GM23338 (cell line): ENCODE data around the gene MBD5. TPM values are rescaled to one million over a fixed set of nuclear protein-coding genes. Genes with fewer than 3 reads are reported as not detected.

Experiments used
- ATAC-seq: fragments of 200-7000 bp; cut with Tn5 transposase; 3 replicates; pipeline ENCODE4 v1.9.1; 2020
- DNase-seq: peaks from one replicate; pipeline ENCODE4 v3.0.0-alpha.2; 2015; ENCODE audit warnings: low spot score
- H2AFZ ChIP-seq: fragments of 200-600 bp; sonication (generic); 2 replicates; pipeline ENCODE4 v1.8.0; 2016; ENCODE audit warnings: antibody characterized with exemption, mild to moderate bottlenecking, moderate library complexity
- H3F3A ChIP-seq: fragments of 200-600 bp; sonication (generic); replicated peaks from 2 replicates; pipeline ENCODE4 v1.8.0; 2017; ENCODE audit warnings: antibody characterized with exemption, mixed run types, low read depth
- H3K27ac ChIP-seq: fragments of 200-600 bp; sonication (generic); 2 replicates; pipeline ENCODE4 v1.6.1; 2016; ENCODE audit warnings: low read depth
- H3K27me3 ChIP-seq: fragments of 200-600 bp; sonication (generic); 2 replicates; pipeline ENCODE4 v1.8.0; 2016; ENCODE audit warnings: mild to moderate bottlenecking, mixed run types, moderate library complexity; ENCODE audit not compliant: insufficient read depth
- H3K36me3 ChIP-seq: fragments of 200-600 bp; sonication (generic); 2 replicates; pipeline ENCODE4 v1.8.0; 2016; ENCODE audit warnings: mild to moderate bottlenecking; ENCODE audit not compliant: insufficient read depth
- H3K4me1 ChIP-seq: fragments of 200-600 bp; sonication (generic); 2 replicates; pipeline ENCODE4 v1.8.0; 2016; ENCODE audit warnings: mild to moderate bottlenecking, moderate library complexity; ENCODE audit not compliant: insufficient read depth
- H3K4me2 ChIP-seq: fragments of 200-600 bp; sonication (generic); 2 replicates; pipeline ENCODE4 v1.7.1; 2017; ENCODE audit warnings: mixed run types
- H3K4me3 ChIP-seq: fragments of 200-600 bp; sonication (generic); 2 replicates; pipeline ENCODE4 v1.6.1; 2016; ENCODE audit warnings: mixed run types
- H3K79me2 ChIP-seq: fragments of 200-600 bp; sonication (generic); replicated peaks from 2 replicates; pipeline ENCODE4 v1.8.0; 2017; ENCODE audit warnings: mild to moderate bottlenecking; ENCODE audit not compliant: insufficient read depth
- H3K9me2 ChIP-seq: fragments of 200-600 bp; sonication (generic); 2 replicates; pipeline ENCODE4 v1.8.0; 2017; ENCODE audit not compliant: insufficient read depth
- H4K20me1 ChIP-seq: fragments of 200-600 bp; sonication (generic); replicated peaks from 2 replicates; pipeline ENCODE4 v1.8.0; 2017; ENCODE audit warnings: mild to moderate bottlenecking; ENCODE audit not compliant: insufficient read depth
- H3K27ac Mint-ChIP-seq: 2 replicates; pipeline ENCODE4 v1.8.0; 2020; ENCODE audit warnings: inconsistent platforms, mild to moderate bottlenecking, moderate library complexity, mixed read lengths
- H3K27me3 Mint-ChIP-seq: 3 replicates; pipeline ENCODE4 v1.8.0; 2022; ENCODE audit warnings: low read depth, mild to moderate bottlenecking, moderate library complexity, mixed read lengths, inconsistent platforms; ENCODE audit not compliant: insufficient read depth, poor library complexity
- H3K36me3 Mint-ChIP-seq: 3 replicates; pipeline ENCODE4 v1.8.0; 2021; ENCODE audit warnings: low read depth, mild to moderate bottlenecking, inconsistent platforms, moderate library complexity, mixed read lengths
- H3K4me1 Mint-ChIP-seq: 3 replicates; pipeline ENCODE4 v1.8.0; 2020; ENCODE audit warnings: mild to moderate bottlenecking, inconsistent platforms, mixed read lengths
- H3K4me3 Mint-ChIP-seq: 3 replicates; pipeline ENCODE4 v1.8.0; 2021; ENCODE audit warnings: moderate library complexity, mild to moderate bottlenecking, inconsistent platforms, mixed read lengths
- H3K9me3 Mint-ChIP-seq: 3 replicates; pipeline ENCODE4 v1.8.0; 2020; ENCODE audit warnings: moderate library complexity, mild to moderate bottlenecking, inconsistent platforms, mixed read lengths
- CREB1 ChIP-seq: fragments of 250-450 bp; sonication (Bioruptor Pico); IDR thresholded peaks from 2 replicates; pipeline ENCODE4 v1.5.0; 2020; ENCODE audit warnings: low read depth, mild to moderate bottlenecking, moderate library complexity
- ETS1 ChIP-seq: IDR thresholded peaks from 2 replicates; pipeline ENCODE4 v1.6.1; 2016; ENCODE audit warnings: antibody characterized with exemption
- EZH2 ChIP-seq: fragments of 200-600 bp; sonication (generic); IDR thresholded peaks from one replicate; pipeline ENCODE4 v1.8.0; 2017; ENCODE audit warnings: antibody characterized with exemption, mild to moderate bottlenecking, low read depth; ENCODE audit not compliant: unreplicated experiment
- EZH2phosphoT487 ChIP-seq: fragments of 200-600 bp; sonication (generic); IDR thresholded peaks from one replicate; pipeline ENCODE4 v1.8.1; 2018; ENCODE audit warnings: antibody characterized with exemption; ENCODE audit not compliant: unreplicated experiment
- JUNB ChIP-seq: IDR thresholded peaks from one replicate; pipeline ENCODE4 v1.6.1; 2016; ENCODE audit warnings: antibody characterized with exemption; ENCODE audit not compliant: unreplicated experiment
- NANOG ChIP-seq: IDR thresholded peaks from 2 replicates; pipeline ENCODE4 v1.6.1; 2016; ENCODE audit warnings: antibody characterized with exemption, borderline replicate concordance
- POLR2AphosphoS5 ChIP-seq: IDR thresholded peaks from 2 replicates; pipeline ENCODE4 v1.6.1; 2016; ENCODE audit warnings: antibody characterized with exemption, low read depth
- REST ChIP-seq: IDR thresholded peaks from one replicate; pipeline ENCODE4 v1.6.1; 2018; ENCODE audit warnings: antibody characterized with exemption; ENCODE audit not compliant: unreplicated experiment
- STAT1 ChIP-seq: IDR thresholded peaks from one replicate; pipeline ENCODE4 v1.6.1; 2016; ENCODE audit warnings: antibody characterized with exemption; ENCODE audit not compliant: unreplicated experiment
- ZNF114 ChIP-seq: fragments of 250-450 bp; sonication (Bioruptor Pico); IDR thresholded peaks from 2 replicates; pipeline ENCODE4 v1.5.0; 2020; ENCODE audit warnings: mild to moderate bottlenecking, moderate library complexity
- ZNF331 ChIP-seq: fragments of 250-450 bp; sonication (Bioruptor Pico); IDR thresholded peaks from 2 replicates; pipeline ENCODE4 v1.5.0; 2020; ENCODE audit warnings: low read depth, mild to moderate bottlenecking, moderate library complexity
- ZNF462 ChIP-seq: fragments of 250-450 bp; sonication (Bioruptor Pico); IDR thresholded peaks from 2 replicates; pipeline ENCODE4 v1.5.0; 2020; ENCODE audit warnings: mild to moderate bottlenecking, moderate library complexity
- polyA plus RNA-seq: library from polyadenylated mRNA; unstranded; fragments of >200 nt; fragmentation: Nextera tagmentation; extraction: Ambion mirVana; gene quantifications from 2 replicates; pipeline ENCODE4 v1.2.1, GENCODE V29; 2016
- total RNA-seq: library from RNA; depleted of rRNA; stranded (reverse); fragments of >200 nt; shearing (Covaris generic); gene quantifications from 2 replicates; pipeline ENCODE4 v1.2.3, GENCODE V29; 2014

Gene MBD5
- total and polyA plus RNA-seq, 2 experiments from 2014 or later: 16.2 to 23.1 TPM

- no peaks in the 10 kb centered on the region for H3K9me3 Mint-ChIP-seq
- H3K9me2 ChIP-seq: no peaks in the 10 kb centered on the region
- no peaks in the 10 kb centered on the region for H3K4me1 Mint-ChIP-seq
- no peak overlapping the region for H3K4me3 Mint-ChIP-seq
- H3K27me3 Mint-ChIP-seq: no peaks in the 10 kb centered on the region
- no peak overlapping the region for H3K4me2 ChIP-seq
- H3K27me3 ChIP-seq: no peaks in the 10 kb centered on the region
- no peaks in the 10 kb centered on the region for H3K36me3 ChIP-seq
- no peak overlapping the region for H2AFZ ChIP-seq
- ATAC-seq (no peak), DNase-seq (no peak)
- TF ChIP-seq ZNF114 (CRISPR knock-in tag) (no peak), NANOG (no peak), CREB1 (CRISPR knock-in tag) (no peak), ZNF462 (CRISPR knock-in tag) (no peak), EZH2phosphoT487 (no peak), EZH2 (no peak), POLR2AphosphoS5 (no peak)
- H3K36me3 Mint-ChIP-seq: no peaks in the 10 kb centered on the region
- H3K4me1 ChIP-seq: no peaks in the 10 kb centered on the region
- H4K20me1 ChIP-seq: no peaks in the 10 kb centered on the region
- no peak overlapping the region for H3K4me3 ChIP-seq
- no peaks in the 10 kb centered on the region for H3F3A ChIP-seq
- H3K27ac Mint-ChIP-seq: no peak overlapping the region
- no peaks in the 10 kb centered on the region for H3K79me2 ChIP-seq
- H3K27ac ChIP-seq: no peak overlapping the region
Observed at GRCh38 chr2:148461876-148462275, 441.0 kb downstream of the MBD5 start.

GRCh38 chr2:148475626-148476025, 454.7 kb downstream of the MBD5 start:
- no peaks in the 10 kb centered on the region for H3F3A ChIP-seq
- H3K4me3 ChIP-seq: no peak overlapping the region
- no peaks in the 10 kb centered on the region for H3K36me3 Mint-ChIP-seq
- no peak overlapping the region for H3K27ac Mint-ChIP-seq
- H3K4me1 ChIP-seq: no peaks in the 10 kb centered on the region
- H3K27me3 Mint-ChIP-seq: peaks cover 1% of the 10 kb centered on the region
- no peak for ATAC-seq
- DNase-seq: no peak
- no peak overlapping the region for H3K27ac ChIP-seq
- H3K4me3 Mint-ChIP-seq: no peak overlapping the region
- H3K4me2 ChIP-seq: no peak overlapping the region
- H3K9me3 Mint-ChIP-seq: no peaks in the 10 kb centered on the region
- H3K4me1 Mint-ChIP-seq: no peaks in the 10 kb centered on the region
- H3K27me3 ChIP-seq: no peaks in the 10 kb centered on the region
- no peaks in the 10 kb centered on the region for H4K20me1 ChIP-seq
- no peaks in the 10 kb centered on the region for H3K9me2 ChIP-seq
- no peak overlapping the region for H2AFZ ChIP-seq
- H3K36me3 ChIP-seq: no peaks in the 10 kb centered on the region
- no peaks in the 10 kb centered on the region for H3K79me2 ChIP-seq
- TF ChIP-seq ZNF114 (CRISPR knock-in tag) (no peak), ETS1 (no peak), POLR2AphosphoS5 (no peak), REST (no peak), EZH2 (no peak), EZH2phosphoT487 (no peak), JUNB (no peak), ZNF331 (CRISPR knock-in tag) (no peak), NANOG (no peak), STAT1 (no peak)
